HepG2 (cell line): Measurements from ENCODE around the gene PKP3. TPM values are rescaled to one million over a fixed set of nuclear protein-coding genes. Genes with fewer than 3 reads are reported as not detected.

ENCODE experiments used
- ATF7-NPFF ChIP-seq: sonication (generic); formaldehyde crosslinking; IDR thresholded peaks from 2 replicates; pipeline ENCODE4 v1.8.1; 2023; ENCODE audit warnings: mild to moderate bottlenecking, low read depth, missing genetic modification reagents, moderate library complexity
- GATA4 ChIP-seq: sonication (generic); IDR thresholded peaks from 2 replicates; pipeline ENCODE4 v1.6.1; 2016; ENCODE audit warnings: antibody characterized with exemption, low read depth, borderline replicate concordance
- JUNB ChIP-seq: sonication (generic); formaldehyde crosslinking; IDR thresholded peaks from 2 replicates; pipeline ENCODE4 v1.8.0; 2022; ENCODE audit warnings: missing genetic modification reagents, mild to moderate bottlenecking, borderline replicate concordance
- MYC ChIP-seq: sonication (generic); formaldehyde crosslinking; IDR thresholded peaks from 2 replicates; pipeline ENCODE4 v1.9.0; 2021; ENCODE audit warnings: missing genetic modification reagents, borderline replicate concordance
- MZF1 ChIP-seq: sonication (generic); formaldehyde crosslinking; IDR thresholded peaks from 2 replicates; pipeline ENCODE4 v1.8.1; 2023; ENCODE audit warnings: mild to moderate bottlenecking, missing genetic modification reagents, borderline replicate concordance
- RXRB ChIP-seq: IDR thresholded peaks from 2 replicates; pipeline ENCODE4 v1.6.1; 2016; ENCODE audit warnings: borderline replicate concordance, missing genetic modification reagents, missing compliant biosample characterization
- SAFB2 ChIP-seq: sonication (generic); formaldehyde crosslinking; IDR thresholded peaks from 2 replicates; pipeline ENCODE4 v1.5.1; 2020; ENCODE audit warnings: missing genetic modification reagents, low read depth, mild to moderate bottlenecking, borderline replicate concordance
- SRY ChIP-seq: sonication (generic); formaldehyde crosslinking; IDR thresholded peaks from 2 replicates; pipeline ENCODE4 v1.8.0; 2022; ENCODE audit warnings: mild to moderate bottlenecking, missing genetic modification reagents
- TIGD3 ChIP-seq: sonication (generic); formaldehyde crosslinking; IDR thresholded peaks from 2 replicates; pipeline ENCODE4 v1.5.1; 2020; ENCODE audit warnings: mild to moderate bottlenecking, missing genetic modification reagents, borderline replicate concordance
- UBTF ChIP-seq: sonication (generic); formaldehyde crosslinking; IDR thresholded peaks from 2 replicates; pipeline ENCODE4 v1.4.0; 2020; ENCODE audit warnings: mild to moderate bottlenecking, missing genetic modification reagents
- ZBTB38 ChIP-seq: sonication (generic); formaldehyde crosslinking; IDR thresholded peaks from 2 replicates; pipeline ENCODE4 v1.5.1; 2020; ENCODE audit warnings: mild to moderate bottlenecking, missing genetic modification reagents
- ZBTB7A ChIP-seq: sonication (generic); formaldehyde crosslinking; IDR thresholded peaks from 2 replicates; pipeline ENCODE4 v1.8.0; 2022; ENCODE audit warnings: mild to moderate bottlenecking, missing genetic modification reagents
- ZKSCAN8 ChIP-seq: IDR thresholded peaks from 2 replicates; pipeline ENCODE4 v1.6.1; 2016; ENCODE audit warnings: borderline replicate concordance, missing genetic modification reagents, missing compliant biosample characterization
- ZNF331 ChIP-seq: sonication (generic); formaldehyde crosslinking; IDR thresholded peaks from 2 replicates; pipeline ENCODE4 v1.4.0; 2020; ENCODE audit warnings: missing genetic modification reagents
- polyA plus RNA-seq, 8 experiments: library from polyadenylated mRNA; depleted of rRNA in 3 of 8; stranded (reverse) in 7 of 8; unstranded in 1 of 8; fragments of >200 nt; fragmentation: Illumina TruSeq in 4 of 8; extraction: Trizol in 4 of 8; gene quantifications; 2 replicates each; pipeline versions ENCODE4 v1.2.1 to v1.2.3, GENCODE V29; 2011 to 2016; ENCODE audit warnings: low read depth in 4 of 8, missing spikeins in 1 of 8, mixed read lengths in 1 of 8; ENCODE audit not compliant: insufficient read depth in 1 of 8
- total RNA-seq, 5 experiments: library from RNA; depleted of rRNA; stranded (reverse); fragments of >200 nt; fragmentation: Illumina TruSeq; extraction: Trizol; gene quantifications; 2 replicates each; pipeline ENCODE4 v1.2.3, GENCODE V29; 2016; ENCODE audit warnings: low read depth in 1 of 5
- TF ChIP-seq, protein P1 (sequence below): sonication (generic); formaldehyde crosslinking; IDR thresholded peaks from 2 replicates; pipeline ENCODE4 v1.8.0; 2022; ENCODE audit warnings: missing genetic modification reagents, mild to moderate bottlenecking, borderline replicate concordance
- TF ChIP-seq, protein P2 (sequence below), 2 experiments: sonication (generic) in 1 of 2; formaldehyde crosslinking in 1 of 2; IDR thresholded peaks; 2 replicates each; pipeline versions ENCODE4 v1.6.1 to v1.9.0; 2014 to 2022; ENCODE audit warnings: antibody characterized with exemption in 1 of 2, borderline replicate concordance in 1 of 2, inconsistent platforms in 1 of 2, low read depth in 1 of 2, missing genetic modification reagents in 1 of 2

Gene PKP3
- total and polyA plus RNA-seq, 2 of the 13 experiments (the other 11 are each of a cell fraction or from before 2014, with no cell fraction given): 18.0 to 28.7 TPM

DNA sequence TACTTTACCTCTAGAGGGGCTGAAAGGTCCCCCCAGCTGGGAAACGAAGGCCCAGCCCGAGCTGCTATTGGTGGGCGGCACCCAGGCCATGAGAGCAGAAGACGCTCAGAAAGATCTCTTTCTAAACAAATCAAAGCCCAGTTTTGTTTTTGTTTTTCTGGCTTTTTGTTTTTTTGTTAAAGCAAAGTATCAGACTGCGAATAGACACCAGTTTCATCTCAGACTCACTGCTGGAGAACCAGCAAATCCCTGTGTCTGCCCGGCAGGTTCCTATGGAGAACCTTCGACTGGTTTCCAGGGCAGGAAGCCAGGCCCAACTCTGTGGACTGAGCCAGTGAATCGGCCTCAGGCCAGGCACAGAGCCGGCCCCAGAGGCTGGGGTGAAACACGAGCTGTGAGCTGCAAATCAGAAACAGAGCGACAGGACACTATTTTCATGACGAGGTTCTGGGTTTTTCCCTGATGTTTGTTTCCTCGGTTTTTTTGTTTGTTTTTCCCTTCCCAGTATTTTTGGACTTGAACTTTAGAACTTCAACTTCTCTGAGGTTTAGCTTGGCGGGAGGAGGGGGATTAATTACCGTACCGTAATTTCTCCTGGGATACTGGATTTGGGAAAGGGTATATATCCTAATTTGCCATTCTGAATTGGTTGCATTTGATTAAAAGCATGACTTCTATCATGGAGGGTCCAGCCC lies 40.7 kb upstream of the PKP3 start (continued):
- TF ChIP-seq UBTF (CRISPR knock-in tag) (peak; percentile 96), ATF7-NPFF (CRISPR knock-in tag) (peak; percentile 38; the same call in 1 of the 2 replicates), SRY (CRISPR knock-in tag) (no peak), SAFB2 (no peak), ZBTB38 (CRISPR knock-in tag) (no peak; the same call in 1 of the 2 replicates), ZNF331 (CRISPR knock-in tag) (0 out of 2 replicates have a peak, but pooled peaks have one; percentile 22), TIGD3 (no peak), ZKSCAN8 (CRISPR knock-in tag) (peak; percentile 32; the same call in 1 of the 2 replicates), MZF1 (CRISPR knock-in tag) (no peak), RXRB (CRISPR knock-in tag) (peak; percentile 60; the same call in 1 of the 2 replicates), JUNB (CRISPR knock-in tag) (no peak), MYC (CRISPR knock-in tag) (peak; percentile 24; the same call in 1 of the 2 replicates), ZBTB7A (peak; percentile 43; the same call in 1 of the 2 replicates), GATA4 (no peak)
- TF ChIP-seq, protein P1, sequence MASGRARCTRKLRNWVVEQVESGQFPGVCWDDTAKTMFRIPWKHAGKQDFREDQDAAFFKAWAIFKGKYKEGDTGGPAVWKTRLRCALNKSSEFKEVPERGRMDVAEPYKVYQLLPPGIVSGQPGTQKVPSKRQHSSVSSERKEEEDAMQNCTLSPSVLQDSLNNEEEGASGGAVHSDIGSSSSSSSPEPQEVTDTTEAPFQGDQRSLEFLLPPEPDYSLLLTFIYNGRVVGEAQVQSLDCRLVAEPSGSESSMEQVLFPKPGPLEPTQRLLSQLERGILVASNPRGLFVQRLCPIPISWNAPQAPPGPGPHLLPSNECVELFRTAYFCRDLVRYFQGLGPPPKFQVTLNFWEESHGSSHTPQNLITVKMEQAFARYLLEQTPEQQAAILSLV: 0 out of 2 replicates have a peak, but pooled peaks have one; percentile 24
- TF ChIP-seq, protein P2, sequence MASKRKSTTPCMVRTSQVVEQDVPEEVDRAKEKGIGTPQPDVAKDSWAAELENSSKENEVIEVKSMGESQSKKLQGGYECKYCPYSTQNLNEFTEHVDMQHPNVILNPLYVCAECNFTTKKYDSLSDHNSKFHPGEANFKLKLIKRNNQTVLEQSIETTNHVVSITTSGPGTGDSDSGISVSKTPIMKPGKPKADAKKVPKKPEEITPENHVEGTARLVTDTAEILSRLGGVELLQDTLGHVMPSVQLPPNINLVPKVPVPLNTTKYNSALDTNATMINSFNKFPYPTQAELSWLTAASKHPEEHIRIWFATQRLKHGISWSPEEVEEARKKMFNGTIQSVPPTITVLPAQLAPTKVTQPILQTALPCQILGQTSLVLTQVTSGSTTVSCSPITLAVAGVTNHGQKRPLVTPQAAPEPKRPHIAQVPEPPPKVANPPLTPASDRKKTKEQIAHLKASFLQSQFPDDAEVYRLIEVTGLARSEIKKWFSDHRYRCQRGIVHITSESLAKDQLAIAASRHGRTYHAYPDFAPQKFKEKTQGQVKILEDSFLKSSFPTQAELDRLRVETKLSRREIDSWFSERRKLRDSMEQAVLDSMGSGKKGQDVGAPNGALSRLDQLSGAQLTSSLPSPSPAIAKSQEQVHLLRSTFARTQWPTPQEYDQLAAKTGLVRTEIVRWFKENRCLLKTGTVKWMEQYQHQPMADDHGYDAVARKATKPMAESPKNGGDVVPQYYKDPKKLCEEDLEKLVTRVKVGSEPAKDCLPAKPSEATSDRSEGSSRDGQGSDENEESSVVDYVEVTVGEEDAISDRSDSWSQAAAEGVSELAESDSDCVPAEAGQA (IDR thresholded peaks at IDR 0.05; ENCODE audit: low read depth): no peak
- TF ChIP-seq, protein P2 (CRISPR knock-in tag; IDR thresholded peaks at IDR 0.05; ENCODE audit: borderline replicate concordance): no peak
